ENCODE results near the gene C19orf44. TPM values are rescaled to one million over a fixed set of nuclear protein-coding genes. Genes with fewer than 3 reads are reported as not detected.

C19orf44 gene
- total RNA-seq, 5 donors from 2014 or later (not counting 1 experiment from before 2014, with no cell fraction given) = 2.3 to 4.6 (median 3.3) TPM

- WGBS (ENCODE audit: insufficient coverage) = 95% methylated on average over 21 of the region's 25 CpGs
- no peak overlapping the region for H3K4me3 Mint-ChIP-seq
- Histone ChIP-seq H3K27ac (ENCODE audit: low read length) (no peak overlapping the region), H3K36me3 (ENCODE audit: control insufficient read depth in 2 of 2, extremely low read depth in 1 of 2, insufficient read depth in 1 of 2, low read length in 1 of 2) (peaks cover 24 to 88% of the 10 kb centered on the region in 2 donors), H3K27me3 (replicated peaks in 1 of 2; ENCODE audit: control insufficient read depth in 2 of 2, extremely low read depth in 1 of 2, insufficient read depth in 2 of 2, low read length in 1 of 2) (no peaks in the 10 kb centered on the region), H3K4me3 (ENCODE audit: control insufficient read depth in 1 of 2, extremely low read depth in 1 of 2, low read length in 1 of 2) (no peak overlapping the region), H3K4me1 (ENCODE audit: control insufficient read depth in 1 of 2, extremely low read depth in 1 of 2, insufficient read depth in 2 of 2, low read length in 2 of 2) (no peaks in the 10 kb centered on the region), H3K9me3 (no peaks in the 10 kb centered on the region)
- DNase-seq (no peak), ATAC-seq (replicated peaks in 1 of 4) (no peak)
- no peaks in the 10 kb centered on the region for H3K27me3 Mint-ChIP-seq
- no peak overlapping the region for H3K27ac Mint-ChIP-seq
- peaks cover 50% of the 10 kb centered on the region for H3K36me3 Mint-ChIP-seq
- no peaks in the 10 kb centered on the region for H3K9me3 Mint-ChIP-seq
- ChIA-PET CTCF (no interaction called here), POLR2A (no interaction called here)
- H3K4me1 Mint-ChIP-seq = no peaks in the 10 kb centered on the region
Observed at GRCh38 chr19:16522559-16523377, 26.6 kb downstream of the C19orf44 start.

- no peak overlapping the region for H3K4me3 ChIP-seq (ENCODE audit: control insufficient read depth in 1 of 2, extremely low read depth in 1 of 2, low read length in 1 of 2)
- no peak overlapping the region for H3K27ac Mint-ChIP-seq
- H3K27me3 ChIP-seq (replicated peaks in 1 of 2; ENCODE audit: control insufficient read depth in 2 of 2, extremely low read depth in 1 of 2, insufficient read depth in 2 of 2, low read length in 1 of 2) = no peaks in the 10 kb centered on the region
- H3K27ac ChIP-seq (ENCODE audit: low read length) = no peak overlapping the region
- 95% methylated on average over 51 of the region's 54 CpGs for WGBS (ENCODE audit: insufficient coverage)
- CTCF ChIA-PET = interaction anchor here in 1 of 2 donors (0.7 kb wide), 1 partner anchor 62 kb away, joined by 6 read pairs; no protein-coding TSS in a partner anchor
- H3K27me3 Mint-ChIP-seq = no peaks in the 10 kb centered on the region
- DNase-seq = no peak
- no peaks in the 10 kb centered on the region for H3K4me1 ChIP-seq (ENCODE audit: control insufficient read depth in 1 of 2, extremely low read depth in 1 of 2, insufficient read depth in 2 of 2, low read length in 2 of 2)
- H3K9me3 ChIP-seq = no peaks in the 10 kb centered on the region
- H3K9me3 Mint-ChIP-seq = no peaks in the 10 kb centered on the region
- POLR2A ChIA-PET = no interaction called here
- peaks cover 18 to 89% of the 10 kb centered on the region in 2 donors for H3K36me3 ChIP-seq (ENCODE audit: control insufficient read depth in 2 of 2, extremely low read depth in 1 of 2, insufficient read depth in 1 of 2, low read length in 1 of 2)
- no peak overlapping the region for H3K4me3 Mint-ChIP-seq
- peaks cover 44% of the 10 kb centered on the region for H3K36me3 Mint-ChIP-seq
- no peak for ATAC-seq (replicated peaks in 1 of 4)
- H3K4me1 Mint-ChIP-seq = no peaks in the 10 kb centered on the region
Observed at GRCh38 chr19:16524991-16525734, 29.0 kb downstream of the C19orf44 start.

GRCh38 chr19:16525751-16526481 lies 29.7 kb downstream of the C19orf44 start:
- peaks cover 40% of the 10 kb centered on the region for H3K36me3 Mint-ChIP-seq

GRCh38 chr19:16527334-16527935 lies 31.2 kb downstream of the C19orf44 start:
- Histone ChIP-seq H3K4me3 (ENCODE audit: control insufficient read depth in 1 of 2, extremely low read depth in 1 of 2, low read length in 1 of 2) (no peak overlapping the region), H3K4me1 (ENCODE audit: control insufficient read depth in 1 of 2, extremely low read depth in 1 of 2, insufficient read depth in 2 of 2, low read length in 2 of 2) (no peaks in the 10 kb centered on the region), H3K27ac (ENCODE audit: low read length) (no peak overlapping the region), H3K36me3 (ENCODE audit: control insufficient read depth in 2 of 2, extremely low read depth in 1 of 2, insufficient read depth in 1 of 2, low read length in 1 of 2) (peaks cover 32 to 95% of the 10 kb centered on the region in 2 donors), H3K27me3 (replicated peaks in 1 of 2; ENCODE audit: control insufficient read depth in 2 of 2, extremely low read depth in 1 of 2, insufficient read depth in 2 of 2, low read length in 1 of 2) (no peaks in the 10 kb centered on the region), H3K9me3 (no peaks in the 10 kb centered on the region)
- POLR2A ChIA-PET = no interaction called here
- CTCF ChIA-PET = interaction anchor here in 1 of 2 donors (1.0 kb wide), 1 partner anchor 16 kb away, joined by 3 read pairs; no protein-coding TSS in a partner anchor
- no peaks in the 10 kb centered on the region for H3K4me1 Mint-ChIP-seq
- no peak overlapping the region for H3K27ac Mint-ChIP-seq
- H3K4me3 Mint-ChIP-seq = no peak overlapping the region
- DNase-seq (no peak), ATAC-seq (replicated peaks in 1 of 4) (no peak)
- no peaks in the 10 kb centered on the region for H3K9me3 Mint-ChIP-seq
- no peaks in the 10 kb centered on the region for H3K27me3 Mint-ChIP-seq
- WGBS (ENCODE audit: insufficient coverage) = 86% methylated on average over 14 of the region's 14 CpGs
- peaks cover 46% of the 10 kb centered on the region for H3K36me3 Mint-ChIP-seq

More at GRCh38 chr19:16525751-16526481, 29.7 kb downstream of the C19orf44 start:
- H3K27ac Mint-ChIP-seq = no peak overlapping the region
- ChIA-PET CTCF (no interaction called here), POLR2A (interaction anchor here in 1 of 2 donors (0.6 kb wide), 1 partner anchor 19 kb away, joined by 3 read pairs; no protein-coding TSS in a partner anchor)
- Histone ChIP-seq H3K4me1 (ENCODE audit: control insufficient read depth in 1 of 2, extremely low read depth in 1 of 2, insufficient read depth in 2 of 2, low read length in 2 of 2) (no peaks in the 10 kb centered on the region), H3K9me3 (no peaks in the 10 kb centered on the region), H3K27ac (ENCODE audit: low read length) (no peak overlapping the region), H3K27me3 (replicated peaks in 1 of 2; ENCODE audit: control insufficient read depth in 2 of 2, extremely low read depth in 1 of 2, insufficient read depth in 2 of 2, low read length in 1 of 2) (no peaks in the 10 kb centered on the region), H3K36me3 (ENCODE audit: control insufficient read depth in 2 of 2, extremely low read depth in 1 of 2, insufficient read depth in 1 of 2, low read length in 1 of 2) (peaks cover 21 to 91% of the 10 kb centered on the region in 2 donors), H3K4me3 (ENCODE audit: control insufficient read depth in 1 of 2, extremely low read depth in 1 of 2, low read length in 1 of 2) (no peak overlapping the region)
- H3K4me3 Mint-ChIP-seq = no peak overlapping the region
- no peaks in the 10 kb centered on the region for H3K9me3 Mint-ChIP-seq
- DNase-seq = no peak
- no peak for ATAC-seq (replicated peaks in 1 of 4)
- no peaks in the 10 kb centered on the region for H3K4me1 Mint-ChIP-seq
- WGBS (ENCODE audit: insufficient coverage) = 96% methylated on average over 25 of the region's 29 CpGs
- no peaks in the 10 kb centered on the region for H3K27me3 Mint-ChIP-seq

- CTCF ChIA-PET = interaction anchor here in 1 of 2 donors (1.0 kb wide), 1 partner anchor 17 kb away, joined by 3 read pairs; no protein-coding TSS in a partner anchor
- peak in 31 of 35 experiments; percentile 9 to 65 (median 38) for DNase-seq
- Mint-ChIP-seq H3K4me3 (no peak overlapping the region), H3K9me3 (no peaks in the 10 kb centered on the region), H3K27ac (no peak overlapping the region), H3K36me3 (peaks cover 41% of the 10 kb centered on the region), H3K4me1 (no peaks in the 10 kb centered on the region), H3K27me3 (no peaks in the 10 kb centered on the region)
- H3K9me3 ChIP-seq = no peaks in the 10 kb centered on the region
- no peak overlapping the region for H3K4me3 ChIP-seq (ENCODE audit: control insufficient read depth in 1 of 2, extremely low read depth in 1 of 2, low read length in 1 of 2)
- no peaks in the 10 kb centered on the region for H3K4me1 ChIP-seq (ENCODE audit: control insufficient read depth in 1 of 2, extremely low read depth in 1 of 2, insufficient read depth in 2 of 2, low read length in 2 of 2)
- 100% methylated on average over 1 of the region's 12 CpGs for WGBS (ENCODE audit: insufficient coverage)
- ATAC-seq (replicated peaks in 1 of 4) = peak in 2 of 4 experiments; percentile 57 to 59
- POLR2A ChIA-PET = interaction anchor here (0.6 to 0.8 kb wide), 3 partner anchors 30 to 52 kb away, joined by 3 to 6 read pairs (median 4); no protein-coding TSS in a partner anchor
- H3K27ac ChIP-seq (ENCODE audit: low read length) = no peak overlapping the region
- H3K27me3 ChIP-seq (replicated peaks in 1 of 2; ENCODE audit: control insufficient read depth in 2 of 2, extremely low read depth in 1 of 2, insufficient read depth in 2 of 2, low read length in 1 of 2) = no peaks in the 10 kb centered on the region
- peaks cover 29 to 95% of the 10 kb centered on the region in 2 donors for H3K36me3 ChIP-seq (ENCODE audit: control insufficient read depth in 2 of 2, extremely low read depth in 1 of 2, insufficient read depth in 1 of 2, low read length in 1 of 2)
Observed at GRCh38 chr19:16527971-16528521, 31.9 kb downstream of the C19orf44 start.

All from T-cell (primary cell).